H9 (cell line): Measurements from ENCODE around the gene SVEP1. TPM values are rescaled to one million over a fixed set of nuclear protein-coding genes. Genes with fewer than 3 reads are reported as not detected.

Experiments used
- DNase-seq: peaks from one replicate; pipeline ENCODE4 v3.0.0-alpha.2; 2017
- H2AFZ ChIP-seq: one replicate; pipeline ENCODE4 v1.6.1; 2013; ENCODE audit warnings: mild to moderate bottlenecking, low read length, control low read depth, moderate library complexity
- H2AK5ac ChIP-seq: 2 replicates; pipeline ENCODE4 v1.6.1; 2013; ENCODE audit warnings: low read length, control low read depth, mixed read lengths; ENCODE audit not compliant: insufficient read length
- H2BK120ac ChIP-seq: one replicate; pipeline ENCODE4 v1.6.1; 2013; ENCODE audit warnings: low read depth, mild to moderate bottlenecking, low read length, control low read depth, inconsistent platforms; ENCODE audit not compliant: poor library complexity, severe bottlenecking
- H2BK12ac ChIP-seq: 2 replicates; pipeline ENCODE4 v1.6.1; 2013; ENCODE audit warnings: low read length, control low read depth, mixed read lengths, low read depth; ENCODE audit not compliant: insufficient read length
- H2BK15ac ChIP-seq: 2 replicates; pipeline ENCODE4 v1.6.1; 2013; ENCODE audit warnings: low read depth, low read length, control low read depth
- H2BK20ac ChIP-seq: one replicate; pipeline ENCODE4 v1.6.1; 2013; ENCODE audit warnings: low read depth, mild to moderate bottlenecking, low read length, control low read depth, inconsistent platforms; ENCODE audit not compliant: poor library complexity, severe bottlenecking
- H2BK5ac ChIP-seq: 2 replicates; pipeline ENCODE4 v1.6.1; 2013; ENCODE audit warnings: low read length, control low read depth, mixed read lengths; ENCODE audit not compliant: insufficient read length
- H3K14ac ChIP-seq: 2 replicates; pipeline ENCODE4 v1.6.1; 2013; ENCODE audit warnings: low read length, control low read depth; ENCODE audit not compliant: insufficient read depth
- H3K18ac ChIP-seq: 2 replicates; pipeline ENCODE4 v1.6.1; 2013; ENCODE audit warnings: low read depth, mild to moderate bottlenecking, mixed read lengths, low read length, control low read depth; ENCODE audit not compliant: insufficient read length
- H3K23ac ChIP-seq: 2 replicates; pipeline ENCODE4 v1.6.1; 2013; ENCODE audit warnings: low read length, control low read depth, mixed read lengths, low read depth; ENCODE audit not compliant: insufficient read length
- H3K23me2 ChIP-seq: 2 replicates; pipeline ENCODE4 v1.6.1; 2013; ENCODE audit warnings: low read depth, mild to moderate bottlenecking, mixed read lengths, low read length, control low read depth; ENCODE audit not compliant: insufficient read length, poor library complexity, severe bottlenecking
- H3K27ac ChIP-seq: 2 replicates; pipeline ENCODE4 v1.5.1; 2013; ENCODE audit warnings: low read length, control low read depth, mixed read lengths, low read depth; ENCODE audit not compliant: insufficient read length
- H3K27me3 ChIP-seq: 2 replicates; pipeline ENCODE4 v1.6.1; 2013; ENCODE audit warnings: low read length, control low read depth, inconsistent platforms; ENCODE audit not compliant: insufficient read depth
- H3K4ac ChIP-seq: 2 replicates; pipeline ENCODE4 v1.6.1; 2013; ENCODE audit warnings: low read depth, mild to moderate bottlenecking, control low read depth, inconsistent platforms, low read length, moderate library complexity
- H3K4me1 ChIP-seq: 2 replicates; pipeline ENCODE4 v1.6.1; 2013; ENCODE audit warnings: low read length, control low read depth, inconsistent platforms; ENCODE audit not compliant: insufficient read depth
- H3K4me2 ChIP-seq: 2 replicates; pipeline ENCODE4 v1.6.1; 2013; ENCODE audit warnings: low read length, control low read depth, mixed read lengths; ENCODE audit not compliant: insufficient read length, insufficient read depth
- H3K56ac ChIP-seq: 2 replicates; pipeline ENCODE4 v1.6.1; 2013; ENCODE audit warnings: low read depth, mild to moderate bottlenecking, mixed read lengths, low read length, control low read depth; ENCODE audit not compliant: insufficient read length
- H3K79me1 ChIP-seq: 2 replicates; pipeline ENCODE4 v1.6.1; 2013; ENCODE audit warnings: low read depth, mild to moderate bottlenecking, moderate library complexity, low read length, control low read depth, inconsistent platforms; ENCODE audit not compliant: insufficient read depth, poor library complexity, severe bottlenecking
- H3K79me2 ChIP-seq: 2 replicates; pipeline ENCODE4 v1.6.1; 2013; ENCODE audit warnings: low read length, control low read depth, inconsistent platforms; ENCODE audit not compliant: insufficient read depth
- H3K9ac ChIP-seq: 2 replicates; pipeline ENCODE4 v1.6.1; 2013; ENCODE audit warnings: low read length, control low read depth, mixed read lengths; ENCODE audit not compliant: insufficient read length; ENCODE audit errors: extremely low read depth
- H3K9me3 ChIP-seq: one replicate; pipeline ENCODE4 v1.6.1; 2013; ENCODE audit warnings: low read depth, low read length, inconsistent platforms; ENCODE audit not compliant: control insufficient read depth
- H3T11ph ChIP-seq: one replicate; pipeline ENCODE4 v1.6.1; 2013; ENCODE audit warnings: mild to moderate bottlenecking, low read length, control low read depth, inconsistent platforms
- H4K20me1 ChIP-seq: one replicate; pipeline ENCODE4 v1.6.1; 2013; ENCODE audit not compliant: control insufficient read depth, insufficient read length, insufficient read depth
- H4K5ac ChIP-seq: 2 replicates; pipeline ENCODE4 v1.6.1; 2013; ENCODE audit warnings: low read depth, mild to moderate bottlenecking, mixed read lengths, low read length, control low read depth; ENCODE audit not compliant: insufficient read length
- H4K8ac ChIP-seq: replicated peaks from 2 replicates; pipeline ENCODE4 v1.6.1; 2013; ENCODE audit warnings: low read length, control low read depth, mixed read lengths, low read depth; ENCODE audit not compliant: insufficient read length
- H4K91ac ChIP-seq: 2 replicates; pipeline ENCODE4 v1.6.1; 2013; ENCODE audit warnings: low read depth, mild to moderate bottlenecking, moderate library complexity, mixed read lengths, low read length, control low read depth; ENCODE audit not compliant: insufficient read length
- H3K27ac Mint-ChIP-seq, 3 experiments: 2 replicates in 2 of 3; 3 replicates in 1 of 3; pipeline ENCODE4 v1.8.0; 2020 to 2021; ENCODE audit warnings: mixed read lengths in 3 of 3, mild to moderate bottlenecking in 1 of 3, moderate library complexity in 1 of 3
- H3K27me3 Mint-ChIP-seq: 2 replicates; pipeline ENCODE4 v1.8.0; 2021; ENCODE audit warnings: low read depth, mild to moderate bottlenecking, moderate library complexity, mixed read lengths
- H3K36me3 Mint-ChIP-seq, 3 experiments: 2 replicates in 2 of 3; 3 replicates in 1 of 3; pipeline ENCODE4 v1.8.0; 2020 to 2021; ENCODE audit warnings: low read depth in 3 of 3, mixed read lengths in 3 of 3; ENCODE audit not compliant: insufficient read depth in 1 of 3
- H3K4me1 Mint-ChIP-seq, 2 experiments: 2 replicates each; pipeline ENCODE4 v1.8.0; 2020; ENCODE audit warnings: mixed read lengths in 2 of 2
- H3K4me3 Mint-ChIP-seq, 2 experiments: 2 replicates in 1 of 2; 3 replicates in 1 of 2; pipeline ENCODE4 v1.8.0; 2020 to 2021; ENCODE audit warnings: mild to moderate bottlenecking in 2 of 2, mixed read lengths in 2 of 2, moderate library complexity in 1 of 2
- H3K9me3 Mint-ChIP-seq, 2 experiments: 2 replicates in 1 of 2; 3 replicates in 1 of 2; pipeline ENCODE4 v1.8.0; 2020; ENCODE audit warnings: mild to moderate bottlenecking in 2 of 2, mixed read lengths in 2 of 2, moderate library complexity in 1 of 2
- WGBS: extraction: QIAGEN DNeasy Blood & Tissue Kit; methylation state at CpG from one replicate; pipeline ENCODE4 v1.1.7; 2013; ENCODE audit warnings: missing lambda C conversion rate, low lambda C conversion rate, mixed read lengths; ENCODE audit not compliant: insufficient read length; ENCODE audit errors: extremely low coverage; 5-methylcytosine and 5-hydroxymethylcytosine counted together
- total RNA-seq: library from RNA; stranded (reverse); gene quantifications from 2 replicates; pipeline ENCODE4 v1.2.1, GENCODE V29; 2021
- TF ChIP-seq, protein P1 (sequence below): fragments of 200-600 bp; sonication (generic); conservative IDR thresholded peaks from 3 replicates; pipeline ENCODE4 v1.8.0; 2021; ENCODE audit warnings: antibody characterized with exemption, mild to moderate bottlenecking

The SVEP1 gene
- total RNA-seq, 1 experiment from 2014 or later: 0.17 TPM

DNA sequence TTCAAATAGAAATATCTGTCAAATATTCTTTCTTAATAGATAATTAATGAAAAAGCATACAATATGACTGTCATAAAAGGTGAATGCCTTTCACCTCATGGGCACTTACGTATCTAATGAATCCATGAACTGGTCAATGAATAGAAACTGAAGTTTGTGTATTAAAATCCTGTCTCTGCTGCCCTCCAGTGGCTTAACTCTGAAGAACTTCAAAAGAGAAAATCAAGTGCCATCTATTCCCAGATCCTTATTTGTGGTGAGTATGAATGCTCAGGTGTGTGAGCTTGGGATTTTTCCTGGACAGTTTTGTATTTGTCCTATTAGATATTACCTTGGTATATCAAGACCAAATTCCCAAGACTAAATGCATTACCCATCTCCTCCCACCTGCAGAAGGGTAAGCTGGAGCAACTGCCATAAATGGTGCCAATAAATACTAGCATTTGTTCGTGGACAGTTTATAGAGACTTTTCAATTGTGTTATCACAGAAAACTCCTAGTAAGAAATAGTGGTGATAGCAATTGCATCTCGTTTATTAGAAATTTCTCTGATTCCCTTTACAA, 44.0 kb upstream of the SVEP1 start:
- Mint-ChIP-seq H3K4me1 (peaks cover 8% of the 10 kb centered on the region in 2 experiments), H3K9me3 (no peaks in the 10 kb centered on the region; a peak in 1 of 5 replicates), H3K27ac (no peak overlapping the region), H3K27me3 (no peaks in the 10 kb centered on the region), H3K4me3 (no peak overlapping the region), H3K36me3 (no peaks in the 10 kb centered on the region)
- no peak overlapping the region for H3T11ph ChIP-seq
- H3K23ac ChIP-seq: no peak overlapping the region
- no peak overlapping the region for H4K8ac ChIP-seq
- H3K79me2 ChIP-seq: no peaks in the 10 kb centered on the region
- no peak overlapping the region for H2BK20ac ChIP-seq
- H2BK5ac ChIP-seq: no peak overlapping the region
- H3K27me3 ChIP-seq: no peaks in the 10 kb centered on the region
- no peak overlapping the region for H3K4ac ChIP-seq
- no peak overlapping the region for H4K5ac ChIP-seq
- H3K14ac ChIP-seq: no peak overlapping the region
- DNase-seq: no peak
- H3K9me3 ChIP-seq: no peaks in the 10 kb centered on the region
- peaks cover 2% of the 10 kb centered on the region; the same call in 1 of the 2 replicates for H3K4me1 ChIP-seq
- no peak overlapping the region for H2AK5ac ChIP-seq
- no peak overlapping the region for H2BK120ac ChIP-seq
- H3K79me1 ChIP-seq: no peaks in the 10 kb centered on the region
- no peak overlapping the region for H2BK15ac ChIP-seq
- no peak overlapping the region for H3K56ac ChIP-seq
- no CpG with 5 or more reads among the region's 3 CpGs for WGBS
- no peak overlapping the region for H2BK12ac ChIP-seq
- TF ChIP-seq, protein P1, sequence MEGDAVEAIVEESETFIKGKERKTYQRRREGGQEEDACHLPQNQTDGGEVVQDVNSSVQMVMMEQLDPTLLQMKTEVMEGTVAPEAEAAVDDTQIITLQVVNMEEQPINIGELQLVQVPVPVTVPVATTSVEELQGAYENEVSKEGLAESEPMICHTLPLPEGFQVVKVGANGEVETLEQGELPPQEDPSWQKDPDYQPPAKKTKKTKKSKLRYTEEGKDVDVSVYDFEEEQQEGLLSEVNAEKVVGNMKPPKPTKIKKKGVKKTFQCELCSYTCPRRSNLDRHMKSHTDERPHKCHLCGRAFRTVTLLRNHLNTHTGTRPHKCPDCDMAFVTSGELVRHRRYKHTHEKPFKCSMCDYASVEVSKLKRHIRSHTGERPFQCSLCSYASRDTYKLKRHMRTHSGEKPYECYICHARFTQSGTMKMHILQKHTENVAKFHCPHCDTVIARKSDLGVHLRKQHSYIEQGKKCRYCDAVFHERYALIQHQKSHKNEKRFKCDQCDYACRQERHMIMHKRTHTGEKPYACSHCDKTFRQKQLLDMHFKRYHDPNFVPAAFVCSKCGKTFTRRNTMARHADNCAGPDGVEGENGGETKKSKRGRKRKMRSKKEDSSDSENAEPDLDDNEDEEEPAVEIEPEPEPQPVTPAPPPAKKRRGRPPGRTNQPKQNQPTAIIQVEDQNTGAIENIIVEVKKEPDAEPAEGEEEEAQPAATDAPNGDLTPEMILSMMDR: peak; percentile 78
- no peak overlapping the region for H3K18ac ChIP-seq
- no peak overlapping the region for H3K9ac ChIP-seq
- H3K27ac ChIP-seq: no peak overlapping the region
- H4K91ac ChIP-seq: no peak overlapping the region
- no peaks in the 10 kb centered on the region for H3K23me2 ChIP-seq
- no peaks in the 10 kb centered on the region for H4K20me1 ChIP-seq
- H2AFZ ChIP-seq: no peak overlapping the region
- no peak overlapping the region for H3K4me2 ChIP-seq
